Left lung (tissue), 10 donors: Measurements from ENCODE around the gene ELAVL1. TPM values are rescaled to one million over a fixed set of nuclear protein-coding genes. Genes with fewer than 3 reads are reported as not detected.

ENCODE experiments used
- ATAC-seq: fragments of 200-7000 bp; cut with Tn5 transposase; one replicate; pipeline ENCODE4 v1.9.1; 2020; ENCODE audit warnings: moderate library complexity
- DNase-seq, 4 donors: peaks; one replicate each; pipeline ENCODE4 v3.0.0-alpha.2; 2013 to 2020
- H3K27ac ChIP-seq, 2 donors: fragments of 200-600 bp; sonication (generic) in 1 of 2; one replicate each; pipeline versions ENCODE4 v1.5.0 to v1.8.0; 2020 to 2021
- H3K27me3 ChIP-seq, 2 donors: fragments of 200-600 bp; sonication (generic) in 1 of 2; one replicate each; pipeline versions ENCODE4 v1.5.0 to v1.8.0; 2020 to 2021
- H3K36me3 ChIP-seq, 2 donors: fragments of 200-600 bp; sonication (generic) in 1 of 2; one replicate each; pipeline versions ENCODE4 v1.5.0 to v1.8.0; 2020 to 2021
- H3K4me1 ChIP-seq, 2 donors: fragments of 200-600 bp; one replicate each; pipeline ENCODE4 v1.8.0; 2021
- H3K4me3 ChIP-seq, 2 donors: fragments of 200-600 bp; sonication (generic) in 1 of 2; one replicate each; pipeline versions ENCODE4 v1.5.0 to v1.8.0; 2020 to 2021; ENCODE audit warnings: mild to moderate bottlenecking in 1 of 2
- H3K9me3 ChIP-seq, 2 donors: fragments of 200-600 bp; sonication (generic) in 1 of 2; one replicate each; pipeline versions ENCODE4 v1.5.0 to v1.8.0; 2020 to 2021
- CTCF ChIP-seq, 2 donors: fragments of 200-600 bp; sonication (generic) in 1 of 2; IDR thresholded peaks; one replicate each; pipeline versions ENCODE4 v1.5.0 to v1.8.0; 2021; ENCODE audit warnings: antibody characterized with exemption in 2 of 2
- intact Hi-C, 2 donors: fragments of 100-400 bp; cut with DNase I; formaldehyde crosslinking; loops; one replicate each; pipeline versions ENCODE4 v1.11.2 to v1.14.2; 2022
- polyA plus RNA-seq, 6 donors: library from polyadenylated mRNA; unstranded; fragments of 120-200 nt; gene quantifications; one replicate each; pipeline ENCODE4 v1.2.1, GENCODE V29; 2013; ENCODE audit not compliant: insufficient read length in 6 of 6
- total RNA-seq, 2 donors: library from RNA; stranded (reverse); fragmentation: NEBNext Ultra II Directional; extraction: Animal tissue kit (Norgen Biotek cat#: 25700); gene quantifications; one replicate each; pipeline ENCODE4 v1.2.1, GENCODE V29; 2021
- donor health status: DM: no; HTN: yes; CAD: no.
- donor health status: DM: no; HTN: no; CAD: no.

Gene ELAVL1
- total and polyA plus RNA-seq, 8 donors: 64.3 to 76.0 (median 71.2) TPM

DNA sequence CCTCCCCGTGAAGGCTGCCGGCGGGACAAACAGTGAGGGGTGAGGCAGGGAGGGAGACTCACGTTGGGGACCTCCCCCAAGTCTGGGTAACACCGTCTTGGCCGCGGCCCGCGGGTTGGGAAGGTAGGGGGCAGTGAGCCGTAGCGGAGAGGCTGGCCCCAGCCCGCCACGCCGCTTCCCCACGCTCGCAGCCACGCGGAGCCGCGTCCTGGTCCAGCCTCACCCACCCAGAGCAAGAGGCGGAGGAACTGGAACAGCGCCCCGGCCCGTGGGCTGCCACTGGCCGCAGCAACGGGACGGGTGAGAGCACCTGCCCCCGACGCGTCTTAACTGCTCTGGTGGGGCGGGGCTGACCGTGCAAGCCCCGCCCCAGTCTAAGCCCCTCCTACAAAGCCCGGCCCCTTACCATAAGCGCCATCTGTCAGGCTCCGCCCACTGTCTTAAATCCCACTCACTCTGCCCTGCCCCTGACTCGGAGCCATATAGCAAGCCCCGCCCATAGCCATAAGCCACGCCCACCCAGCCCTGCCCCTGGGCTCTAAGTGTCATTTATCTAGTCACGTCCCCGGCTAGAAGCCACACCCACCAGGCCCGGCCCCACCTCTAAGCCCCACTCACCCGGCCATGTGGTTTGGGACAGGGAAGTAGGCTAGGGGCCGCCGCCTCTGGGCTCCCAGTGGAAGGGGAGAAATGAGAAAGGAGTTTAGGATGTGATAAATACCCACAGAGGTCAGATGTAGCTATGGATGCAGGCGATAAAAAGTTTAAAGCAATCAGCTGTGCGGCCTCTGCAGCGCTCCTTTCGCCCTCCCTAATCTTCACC, 45.0 kb upstream of the ELAVL1 start:
- no peaks in the 10 kb centered on the region for H3K36me3 ChIP-seq
- intact Hi-C loops: no loop called here
- H3K27me3 ChIP-seq: peaks cover 0 to 27% of the 10 kb centered on the region in 2 donors
- ATAC-seq (peak; percentile 97), DNase-seq (peak; percentile 22 to 95 (median 85))
- H3K4me3 ChIP-seq: peak overlapping the region; percentile 23 to 34
- H3K27ac ChIP-seq: no peak overlapping the region
- H3K4me1 ChIP-seq: peaks cover 0 to 10% of the 10 kb centered on the region in 2 donors
- H3K9me3 ChIP-seq: no peaks in the 10 kb centered on the region
- no peak for TF ChIP-seq CTCF (IDR thresholded peaks at IDR 0.05)

DNA sequence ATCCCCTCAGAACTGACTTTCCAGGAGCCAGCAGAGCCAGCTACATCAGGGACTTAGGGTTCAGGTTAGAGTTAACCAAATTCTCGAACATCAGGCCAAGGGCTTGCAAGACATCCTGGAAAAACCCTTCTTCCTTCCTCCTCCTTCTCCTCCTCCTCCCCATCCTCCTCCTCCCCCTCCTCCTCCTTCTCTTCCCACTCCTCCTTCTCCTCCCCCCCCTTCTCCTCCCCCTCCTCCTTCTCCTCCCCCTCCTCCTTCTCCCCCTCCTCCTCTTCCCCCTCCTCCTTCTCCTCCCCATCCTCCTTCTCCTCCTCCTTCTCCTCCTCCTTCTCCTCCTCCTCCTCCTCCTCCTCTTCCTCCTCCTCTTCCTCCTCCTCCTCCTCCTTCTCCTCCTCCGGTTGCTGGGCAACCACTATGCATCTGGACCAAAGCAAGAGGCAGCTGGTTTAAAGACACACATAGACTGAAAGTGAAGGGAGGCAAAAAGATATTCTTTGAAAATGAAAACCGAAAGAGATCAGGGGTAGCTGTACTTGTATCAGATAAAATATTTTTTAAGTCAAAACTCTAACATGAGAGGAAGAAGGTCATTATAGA, 41.2 kb upstream of the ELAVL1 start:
- DNase-seq: no peak
- H3K27ac ChIP-seq: no peak overlapping the region
- H3K4me3 ChIP-seq: no peak overlapping the region
- intact Hi-C loops: no loop called here
- TF ChIP-seq CTCF (IDR thresholded peaks at IDR 0.05): no peak
- no peak for ATAC-seq
- H3K9me3 ChIP-seq: no peaks in the 10 kb centered on the region
- peaks cover 0 to 27% of the 10 kb centered on the region in 2 donors for H3K27me3 ChIP-seq
- peaks cover 0 to 10% of the 10 kb centered on the region in 2 donors for H3K4me1 ChIP-seq
- H3K36me3 ChIP-seq: no peaks in the 10 kb centered on the region

DNA sequence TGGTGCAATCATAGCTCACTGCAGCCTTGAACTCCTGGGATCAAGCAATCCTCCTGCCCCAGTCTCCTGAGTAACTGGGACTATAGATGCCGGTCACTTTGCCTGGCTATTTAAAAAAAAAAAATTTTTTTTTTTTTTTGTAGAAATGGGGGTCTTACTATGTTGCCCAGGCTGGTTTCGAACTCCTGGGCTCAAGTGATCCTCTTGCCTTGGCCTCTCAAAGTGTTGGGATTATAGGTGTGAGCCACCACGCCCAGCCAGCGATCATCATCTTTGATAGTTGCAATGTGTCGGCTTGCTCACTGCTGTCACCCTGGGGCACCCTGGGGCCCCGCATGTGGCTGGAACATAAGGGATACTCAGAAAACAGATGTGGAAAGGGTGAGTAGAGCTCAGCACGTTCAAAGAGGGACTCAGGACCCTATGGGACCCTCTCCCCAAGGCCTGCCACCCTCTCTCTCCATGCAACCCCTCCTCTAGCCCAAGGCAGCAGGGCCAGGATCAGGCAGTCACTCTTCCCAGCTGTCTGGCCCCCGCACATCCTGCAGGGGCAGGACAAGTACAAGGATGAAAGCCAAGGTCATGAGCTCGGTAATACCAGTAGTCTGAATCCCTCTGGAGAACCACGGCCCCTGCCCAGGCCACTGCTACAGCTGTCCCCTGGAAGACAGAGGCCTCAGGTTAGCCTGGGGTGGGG, 40.6 kb upstream of the ELAVL1 start:
- Histone ChIP-seq H3K4me3 (no peak overlapping the region), H3K27me3 (peaks cover 0 to 27% of the 10 kb centered on the region in 2 donors), H3K27ac (no peak overlapping the region), H3K36me3 (no peaks in the 10 kb centered on the region), H3K4me1 (peaks cover 0 to 10% of the 10 kb centered on the region in 2 donors), H3K9me3 (no peaks in the 10 kb centered on the region)
- TF ChIP-seq CTCF (IDR thresholded peaks at IDR 0.05): no peak
- ATAC-seq: no peak
- peak in 1 of 4 donors; percentile 42 for DNase-seq
- intact Hi-C loops: no loop called here

DNA sequence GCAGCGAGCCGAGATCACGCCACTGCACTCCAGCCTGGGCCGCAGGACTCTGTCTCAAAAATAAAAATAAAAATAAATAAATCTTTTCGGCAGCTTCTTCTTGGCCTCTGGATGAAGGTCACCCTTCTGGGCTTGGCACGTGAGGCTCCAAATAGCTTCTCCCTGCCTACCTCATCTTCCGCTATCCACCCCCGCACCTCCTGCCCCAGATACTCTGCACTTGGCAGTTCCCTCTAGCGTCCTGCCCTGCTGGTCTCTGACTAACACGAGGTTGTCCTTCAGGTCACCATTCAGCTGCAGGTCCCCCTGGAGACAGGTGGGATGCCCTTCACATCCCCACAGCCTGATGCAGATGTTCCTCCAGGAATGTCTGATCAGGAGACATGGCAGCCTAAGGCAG, 38.6 kb upstream of the ELAVL1 start:
- peak in 1 of 4 donors; percentile 34 for DNase-seq
- ATAC-seq: no peak
- no peak for TF ChIP-seq CTCF (IDR thresholded peaks at IDR 0.05)

GRCh38 chr19:8042900-8043299, 37.5 kb upstream of the ELAVL1 start:
- peak in 1 of 4 donors; percentile 13 for DNase-seq
- Histone ChIP-seq H3K9me3 (no peaks in the 10 kb centered on the region), H3K36me3 (no peaks in the 10 kb centered on the region), H3K4me3 (no peak overlapping the region), H3K4me1 (no peaks in the 10 kb centered on the region), H3K27me3 (peaks cover 0 to 6% of the 10 kb centered on the region in 2 donors), H3K27ac (no peak overlapping the region)
- intact Hi-C loops: no loop called here
- ATAC-seq: no peak
- TF ChIP-seq CTCF (IDR thresholded peaks at IDR 0.05): no peak

More for the DNA sequence above, 38.6 kb upstream of the ELAVL1 start:
- no peaks in the 10 kb centered on the region for H3K36me3 ChIP-seq
- no peaks in the 10 kb centered on the region for H3K4me1 ChIP-seq
- H3K27me3 ChIP-seq: peaks cover 0 to 11% of the 10 kb centered on the region in 2 donors
- no peaks in the 10 kb centered on the region for H3K9me3 ChIP-seq
- intact Hi-C loops: no loop called here
- H3K27ac ChIP-seq: no peak overlapping the region
- H3K4me3 ChIP-seq: no peak overlapping the region
